Measurements from ENCODE around the gene RNF213.
"Not testable (repeated sequence)": the region's sequence is repeated elsewhere in the genome, so short reads cannot be mapped to it uniquely, and the experiment has no call there.

RNF213 gene

DNA sequence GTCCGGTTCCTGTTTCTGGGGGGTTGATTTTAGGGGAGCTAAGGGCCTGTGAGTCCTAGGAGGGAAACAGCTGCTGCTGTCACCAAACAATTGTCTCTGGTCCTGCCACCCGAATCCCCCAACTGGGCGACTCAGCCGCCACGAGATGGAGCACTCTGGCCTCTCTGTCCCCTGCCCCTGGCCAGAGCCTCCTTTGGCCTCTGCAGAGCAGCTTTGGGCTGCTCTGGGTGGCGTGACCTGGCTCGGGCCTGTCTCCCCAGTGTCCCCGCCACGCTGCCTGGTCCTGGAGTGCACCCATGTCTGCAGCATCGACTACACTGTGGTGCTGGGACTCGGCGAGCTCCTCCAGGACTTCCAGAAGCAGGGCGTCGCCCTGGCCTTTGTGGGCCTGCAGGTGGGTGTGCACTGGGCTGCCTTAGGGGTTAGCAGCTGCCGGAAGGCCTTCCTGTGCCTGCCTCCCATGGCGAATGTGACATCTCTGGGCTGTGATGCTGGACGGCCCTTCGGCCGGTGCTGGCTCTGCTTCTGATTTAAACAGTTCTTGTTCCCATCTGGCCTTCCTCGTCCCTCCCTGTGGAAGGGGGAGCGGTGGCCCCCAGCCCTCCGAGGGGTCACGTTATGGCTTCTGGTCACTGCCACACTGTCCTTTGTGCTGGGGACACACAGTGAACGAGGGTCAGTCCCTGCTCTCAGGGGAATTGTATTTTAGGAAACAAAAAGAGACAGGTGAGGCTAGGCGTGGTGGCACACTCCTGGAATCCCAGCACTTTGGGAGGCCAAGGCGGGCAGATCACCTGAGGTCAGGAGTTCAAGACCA, 11.6 kb upstream of the RNF213 start:
- DNase-seq (ENCODE audit: low read depth in 1 of 2, low spot score in 1 of 2), result no peak

DNA sequence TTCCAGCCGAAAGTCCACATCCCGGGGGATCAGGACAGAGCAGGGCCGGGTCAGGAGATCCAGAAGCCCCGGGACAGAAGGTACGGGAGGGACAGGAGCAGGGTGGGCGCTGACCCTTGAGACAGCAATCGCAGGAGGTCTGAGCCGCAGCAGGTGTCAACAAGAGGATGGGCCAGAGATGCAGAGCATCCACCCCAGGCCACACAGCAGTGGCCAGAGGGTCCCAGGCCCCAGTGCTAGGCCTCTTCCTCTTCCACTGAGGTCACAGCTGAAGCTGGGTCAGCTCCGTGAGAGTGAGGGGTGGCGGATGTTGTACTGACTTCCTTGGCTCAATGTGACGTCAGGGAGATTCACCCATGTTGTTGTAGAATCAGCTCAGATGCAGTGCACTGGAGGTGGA, 8.7 kb upstream of the RNF213 start:
- DNase-seq (ENCODE audit: low read depth in 1 of 2, low spot score in 1 of 2), result no peak

DNA sequence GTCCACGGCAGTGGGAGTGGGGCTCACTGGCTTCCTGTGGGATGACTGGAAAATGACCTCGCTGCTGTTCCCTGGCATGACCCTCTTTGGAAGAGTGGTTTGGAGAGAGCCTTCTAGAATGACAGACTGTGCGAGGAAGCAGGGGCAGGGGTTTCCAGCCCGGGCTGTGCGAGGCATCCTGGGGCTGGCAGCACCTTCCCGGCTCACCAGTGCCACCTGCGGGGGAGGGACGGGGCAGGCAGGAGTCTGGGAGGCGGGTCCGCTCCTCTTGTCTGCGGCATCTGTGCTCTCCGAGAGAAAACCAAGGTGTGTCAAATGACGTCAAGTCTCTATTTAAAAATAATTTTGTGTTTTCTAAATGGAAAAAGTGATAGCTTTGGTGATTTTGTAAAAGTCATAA, 7.8 kb upstream of the RNF213 start:
- DNase-seq (ENCODE audit: low read depth in 1 of 2, low spot score in 1 of 2), result peak; percentile 68 to 80

DNA sequence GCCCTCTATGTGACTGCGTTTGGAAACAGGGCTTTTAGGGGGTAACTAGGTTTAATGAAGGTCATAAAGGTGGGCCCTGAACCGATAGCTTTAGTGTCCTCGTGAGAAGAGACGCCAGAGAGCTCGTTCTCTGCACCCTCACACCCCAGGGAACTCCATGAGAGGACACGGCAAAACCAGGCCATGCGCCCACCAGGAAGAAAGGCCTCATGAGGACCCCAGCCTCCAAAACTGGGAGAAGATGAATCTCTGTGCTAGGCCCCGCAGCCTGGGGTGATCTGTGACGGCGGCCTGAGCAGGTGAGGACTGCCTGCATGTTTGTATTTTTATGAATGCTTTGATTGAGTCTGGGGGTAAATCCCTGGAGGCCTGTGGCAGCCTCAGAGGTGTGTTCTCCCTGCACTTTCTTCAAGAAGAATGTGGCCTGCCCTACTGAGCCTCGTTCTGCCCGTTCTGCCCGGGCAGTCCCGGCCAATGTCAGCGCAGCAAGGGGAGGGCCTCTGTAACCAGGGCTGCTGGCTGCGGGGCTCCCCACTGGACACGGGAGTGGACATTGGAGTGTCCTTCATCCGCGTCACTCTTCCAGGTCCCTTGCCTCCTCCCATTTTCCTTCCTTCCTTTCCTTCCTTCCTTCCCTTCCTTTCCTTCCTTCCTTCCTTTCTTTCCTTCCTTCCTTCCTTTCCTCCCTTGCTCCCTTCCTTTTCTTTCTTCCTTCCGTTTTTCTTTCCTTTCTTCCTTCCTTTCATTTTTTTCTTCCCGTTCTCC, 6.8 kb upstream of the RNF213 start:
- no peak for DNase-seq (ENCODE audit: low read depth in 1 of 2, low spot score in 1 of 2)

DNA sequence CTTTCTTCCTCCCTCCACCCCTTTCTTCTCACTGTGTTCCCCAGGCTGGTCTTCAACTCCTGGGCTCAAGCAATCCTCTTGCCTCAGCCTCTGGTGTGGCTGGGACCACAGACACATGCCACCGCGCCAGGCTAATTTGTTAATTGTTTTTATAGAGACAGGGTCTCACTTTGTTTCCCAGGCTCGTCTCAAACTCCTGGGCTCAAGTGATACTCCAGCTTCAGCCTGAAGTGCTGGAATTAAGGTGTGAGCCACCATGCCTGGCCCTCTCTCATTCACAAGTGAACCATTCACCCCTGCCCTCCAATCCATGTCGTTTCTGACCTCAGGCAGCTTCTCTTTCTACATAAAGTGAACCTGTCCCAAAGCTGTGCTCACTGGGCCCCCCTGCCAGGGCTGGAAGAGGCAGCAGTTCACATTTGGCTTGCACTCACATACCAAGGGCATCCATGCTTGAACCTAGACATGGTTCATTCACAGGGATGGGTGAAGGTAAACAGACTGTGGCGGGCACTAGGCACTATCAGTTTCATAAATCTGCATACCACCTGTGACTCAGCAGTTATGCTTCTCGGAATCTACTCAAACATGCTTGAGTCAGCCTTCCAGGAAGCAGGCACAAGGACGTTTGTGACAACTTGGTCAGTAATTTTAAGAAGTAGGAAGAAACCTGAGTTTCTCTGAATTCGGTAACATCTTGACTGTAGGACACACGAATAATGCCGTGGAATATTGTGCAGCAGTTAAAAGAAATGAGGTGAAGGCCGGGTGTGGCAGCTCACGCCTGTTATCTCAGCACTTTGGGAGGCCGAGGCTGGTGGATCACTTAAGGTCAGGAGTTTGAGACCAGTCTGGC, 6.0 kb upstream of the RNF213 start:
- peak in 1 of 2 donors; percentile 75 for DNase-seq (ENCODE audit: low read depth in 1 of 2, low spot score in 1 of 2)

DNA sequence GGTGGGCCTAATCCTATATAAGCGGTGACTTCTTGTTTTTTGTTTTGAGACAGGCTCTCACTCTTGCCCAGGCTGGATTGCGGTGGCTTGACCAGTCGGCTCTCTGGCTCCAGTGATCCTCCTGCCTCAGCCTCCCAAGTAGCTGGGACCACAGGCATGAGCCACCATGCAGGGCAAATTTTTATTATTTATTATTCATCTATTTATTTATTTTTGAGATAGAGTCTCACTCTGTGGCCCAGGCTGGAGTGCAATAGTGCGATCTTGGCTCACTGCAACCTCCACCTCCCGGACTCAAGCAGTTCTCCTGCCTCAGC, 4.7 kb upstream of the RNF213 start:
- DNase-seq (ENCODE audit: low read depth in 1 of 2, low spot score in 1 of 2), result no peak

DNA sequence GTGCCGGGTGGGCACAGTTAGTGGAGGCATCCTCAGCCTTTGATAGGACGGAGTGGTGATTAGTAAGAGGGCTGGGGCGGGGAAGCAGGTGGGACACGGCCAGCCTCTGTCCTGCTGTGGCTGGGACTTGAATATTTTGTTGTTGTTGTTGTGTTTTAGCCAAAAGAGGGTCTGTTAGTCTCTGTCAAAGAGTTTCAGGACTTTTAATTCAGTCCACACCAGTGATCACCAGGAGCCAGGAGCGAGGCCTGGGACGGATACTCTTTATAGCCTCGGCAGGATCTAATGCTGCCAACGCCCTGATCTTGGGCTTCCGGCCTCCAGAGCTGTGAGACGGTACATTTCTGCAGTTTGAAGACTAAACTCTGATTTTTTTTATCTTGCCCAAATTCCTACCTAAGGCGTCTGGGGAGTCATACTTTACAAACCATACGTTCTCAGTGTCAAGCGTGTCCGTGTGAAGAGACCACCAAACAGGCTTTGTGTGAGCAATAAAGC, 2.9 kb upstream of the RNF213 start:
- no peak for DNase-seq (ENCODE audit: low read depth in 1 of 2, low spot score in 1 of 2)

DNA sequence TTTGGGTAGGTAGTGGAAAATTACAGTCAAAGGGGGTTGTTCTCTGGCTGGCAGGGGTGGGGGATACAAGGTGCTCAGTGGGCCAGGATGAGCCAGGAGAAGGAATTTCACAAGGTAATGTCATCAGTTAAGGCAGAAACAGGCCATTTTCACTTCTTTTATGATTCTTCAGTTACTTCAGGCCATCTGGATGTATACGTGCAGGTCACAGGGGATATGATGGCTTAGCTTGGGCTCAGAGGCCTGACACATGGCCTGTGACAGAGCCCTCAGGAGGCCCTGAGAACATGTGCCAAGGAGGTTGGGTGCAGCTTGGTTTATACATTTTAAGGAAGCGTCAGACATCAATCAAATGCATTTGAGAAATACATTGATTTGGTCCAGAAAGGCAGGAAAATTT, 2.4 kb upstream of the RNF213 start:
- DNase-seq (ENCODE audit: low read depth in 1 of 2, low spot score in 1 of 2), result not testable (repeated sequence)

DNA sequence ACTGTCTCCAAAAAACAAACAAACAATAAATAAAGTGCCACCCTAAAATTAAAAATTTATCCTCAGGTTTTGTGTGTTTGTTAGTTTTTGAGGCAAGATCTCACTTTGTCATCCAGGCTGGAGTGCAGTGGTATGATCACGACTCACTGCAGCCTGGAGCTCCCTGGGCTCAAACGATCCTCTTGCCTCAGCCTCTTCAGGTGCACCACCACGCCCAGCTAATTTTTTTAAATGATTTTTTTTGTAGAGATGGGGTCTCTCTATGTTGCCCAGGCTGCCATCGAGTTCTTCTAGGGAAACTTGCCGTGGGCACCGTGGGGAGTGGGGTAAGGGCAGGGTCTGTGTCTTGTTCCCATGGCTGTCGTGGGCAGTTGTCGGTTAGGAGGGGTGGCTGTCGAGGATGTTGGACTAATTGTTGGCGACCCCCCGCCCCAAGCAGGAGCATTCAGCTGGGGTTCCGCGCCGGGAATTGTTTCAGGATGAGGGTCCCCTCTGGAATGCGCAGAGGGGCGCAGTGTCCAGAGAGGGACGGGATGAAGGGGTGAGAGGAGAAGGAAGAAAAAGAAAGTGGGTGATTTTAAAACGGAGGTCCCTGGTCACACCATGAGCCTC, 1.1 kb upstream of the RNF213 start:
- no peak for DNase-seq (ENCODE audit: low read depth in 1 of 2, low spot score in 1 of 2)

DNA sequence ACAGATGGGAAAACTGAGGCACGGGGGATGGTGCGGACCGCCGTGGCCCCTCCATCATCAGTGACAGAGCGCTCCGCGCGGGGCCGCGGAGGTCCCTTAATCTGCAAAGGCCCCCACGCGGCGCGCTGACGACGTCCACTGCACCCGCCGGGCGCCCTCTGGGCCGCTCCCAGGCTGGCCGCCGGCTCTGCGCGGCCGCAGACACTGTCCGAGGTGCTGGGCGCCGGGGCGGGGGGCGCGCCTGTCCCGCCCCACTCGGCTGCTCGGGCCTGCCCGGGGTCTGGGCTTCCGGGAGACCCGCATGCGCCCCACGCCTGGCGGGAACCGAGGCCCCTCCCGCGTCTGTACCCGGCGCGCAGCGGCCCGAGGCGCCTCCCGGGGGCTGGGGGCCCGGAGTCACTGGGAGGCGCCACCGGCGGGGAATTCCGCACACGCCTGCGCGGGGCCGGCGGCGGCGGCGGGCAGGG, 550 bp upstream of the RNF213 start:
- peak in 1 of 2 donors; percentile 66 for DNase-seq (ENCODE audit: low read depth in 1 of 2, low spot score in 1 of 2)

DNA sequence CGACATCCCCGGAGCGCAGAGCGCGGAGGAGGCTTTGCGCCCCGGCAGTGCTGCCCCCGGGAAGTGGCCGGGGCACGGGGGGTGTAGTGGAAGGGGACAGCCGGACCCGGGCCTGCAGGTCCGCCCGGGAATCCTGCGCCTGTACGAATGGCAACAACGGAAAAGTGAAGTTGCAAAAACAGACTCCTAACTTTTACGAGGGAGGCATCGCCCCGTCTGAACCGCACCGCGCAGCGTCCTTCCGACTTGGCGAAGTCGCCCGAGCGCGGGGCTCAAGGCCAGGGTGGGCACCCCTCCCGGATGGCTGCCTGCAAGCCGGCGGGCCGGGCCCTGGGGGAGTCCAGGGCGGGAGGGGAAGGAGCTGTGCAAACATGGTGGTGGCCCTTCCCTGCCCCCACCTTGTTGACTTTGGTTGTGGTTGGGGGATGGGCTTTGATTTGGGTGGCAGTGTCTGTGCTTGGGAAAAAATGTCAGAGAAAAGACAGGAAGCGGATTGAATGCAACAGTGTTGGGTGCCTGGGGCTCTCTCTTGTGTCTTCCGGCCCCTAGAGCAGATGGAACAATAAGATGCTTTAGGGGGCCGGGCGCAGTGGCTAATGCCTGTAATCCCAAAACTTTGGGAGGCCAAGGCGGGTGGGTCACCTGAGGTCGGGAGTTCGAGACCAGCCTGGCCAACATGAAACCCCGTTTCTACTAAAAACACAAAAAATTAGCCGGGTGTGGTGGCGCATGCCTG, 675 bp downstream of the RNF213 start:
- peak in 1 of 2 donors; percentile 39 for DNase-seq (ENCODE audit: low read depth in 1 of 2, low spot score in 1 of 2)

DNA sequence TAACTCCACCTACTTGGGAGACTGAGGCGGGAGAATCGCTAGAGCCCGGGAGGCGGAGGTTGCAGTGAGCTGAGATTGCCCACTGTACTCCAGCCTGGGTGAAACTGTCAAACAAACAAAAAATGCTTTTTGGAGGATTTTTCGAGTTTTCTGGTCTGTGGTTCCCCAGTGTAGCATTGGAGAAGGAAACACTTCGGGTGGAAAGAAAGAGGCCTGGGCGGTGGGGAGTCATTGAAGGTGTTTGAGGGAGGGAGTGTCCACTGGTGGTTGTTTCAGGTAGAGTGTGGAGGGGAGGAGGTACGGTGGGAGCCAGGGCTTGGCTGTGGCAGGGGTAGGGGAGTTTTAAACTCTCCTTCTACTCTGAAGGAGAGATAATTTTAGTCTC, 1.2 kb downstream of the RNF213 start:
- DNase-seq (ENCODE audit: low read depth in 1 of 2, low spot score in 1 of 2), result no peak

DNA sequence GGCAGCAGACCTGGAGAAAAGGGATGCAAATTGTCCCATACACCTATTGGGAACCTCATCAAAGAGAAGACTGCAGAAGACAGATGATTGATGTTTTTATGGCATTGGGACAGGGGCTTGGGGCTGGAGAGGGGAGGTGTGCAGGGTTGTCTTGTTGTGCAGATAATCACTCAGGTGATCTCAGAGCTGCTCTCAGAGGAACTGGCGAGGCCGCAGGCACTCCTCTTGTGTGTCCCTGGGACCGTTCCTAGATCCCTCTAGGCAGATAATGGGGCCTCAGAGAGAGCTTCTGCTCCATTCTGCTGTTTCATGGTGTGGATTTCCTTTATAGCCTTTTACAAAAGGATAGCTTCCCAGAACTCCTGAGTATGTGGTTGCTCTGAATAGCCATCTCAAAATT, 1.6 kb downstream of the RNF213 start:
- no peak for DNase-seq (ENCODE audit: low read depth in 1 of 2, low spot score in 1 of 2)

DNA sequence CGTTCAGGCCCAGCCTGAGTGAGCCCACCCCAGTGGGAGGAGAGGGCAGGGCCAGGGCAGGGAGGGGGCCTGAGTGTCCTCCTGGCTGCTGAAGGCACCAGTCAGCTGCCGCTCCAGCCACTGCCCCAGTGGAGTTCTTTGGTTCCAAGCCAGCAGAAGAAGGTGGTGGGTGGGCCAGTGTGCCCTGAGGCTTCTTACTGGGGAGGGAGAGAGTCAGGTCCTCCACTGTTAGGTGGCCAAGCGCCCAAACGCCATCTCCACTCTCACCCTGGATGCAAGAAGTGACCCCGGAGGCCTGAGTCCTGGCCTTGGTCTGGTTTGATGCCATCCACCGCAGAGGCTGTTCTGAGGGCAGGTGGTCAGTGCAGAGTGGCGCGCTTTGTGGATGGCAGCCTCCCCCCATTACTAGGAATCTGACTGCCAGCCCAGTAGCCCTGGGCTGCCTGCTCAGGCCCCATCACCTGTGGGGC, 2.2 kb downstream of the RNF213 start:
- DNase-seq (ENCODE audit: low read depth in 1 of 2, low spot score in 1 of 2), result no peak

DNA sequence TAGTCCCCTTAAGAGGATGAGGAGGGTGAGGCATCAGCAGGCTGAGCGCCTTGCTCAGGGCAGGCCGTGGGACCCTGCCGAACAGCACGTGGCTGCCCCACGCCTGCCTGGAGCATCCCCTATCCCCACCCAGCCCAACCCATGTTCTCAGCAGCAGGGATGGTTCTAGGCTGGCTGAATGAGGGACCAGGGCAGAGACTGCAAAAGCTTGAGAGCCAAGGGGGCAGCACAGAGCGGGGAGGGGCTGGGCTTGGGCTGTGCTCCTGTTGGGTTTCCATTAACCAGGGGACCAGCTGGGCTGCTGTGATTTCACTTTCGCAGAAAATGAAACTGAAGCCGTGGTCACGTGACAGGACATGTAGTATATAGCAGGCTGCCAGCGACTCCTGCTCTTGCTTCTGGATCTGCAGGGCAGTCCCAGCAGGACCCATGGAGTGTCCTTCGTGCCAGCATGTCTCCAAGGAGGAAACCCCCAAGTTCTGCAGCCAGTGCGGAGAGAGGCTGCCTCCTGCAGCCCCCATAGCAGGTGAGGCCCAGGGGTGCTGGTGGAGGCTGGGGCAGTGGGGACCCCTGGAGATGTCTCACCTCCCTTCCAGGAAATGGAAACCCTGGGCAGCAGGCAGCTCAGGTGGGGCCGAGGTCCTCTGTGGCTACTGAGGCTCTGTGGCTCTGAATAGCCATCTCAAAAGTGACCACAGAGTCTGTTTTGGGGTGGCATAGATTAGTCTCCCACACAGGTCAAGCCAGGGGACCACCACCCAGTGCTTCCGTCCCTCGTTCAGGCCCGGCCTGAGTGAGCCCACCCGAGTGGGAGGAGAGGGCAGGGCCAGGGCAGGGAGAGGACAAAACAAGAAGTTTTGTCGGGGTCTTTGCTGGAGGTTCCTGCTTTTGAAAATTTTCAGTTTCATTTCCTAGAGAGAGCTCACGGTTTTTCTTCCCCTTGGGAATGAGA, 2.9 kb downstream of the RNF213 start:
- peak; percentile 71 to 89 for DNase-seq (ENCODE audit: low read depth in 1 of 2, low spot score in 1 of 2)

DNA sequence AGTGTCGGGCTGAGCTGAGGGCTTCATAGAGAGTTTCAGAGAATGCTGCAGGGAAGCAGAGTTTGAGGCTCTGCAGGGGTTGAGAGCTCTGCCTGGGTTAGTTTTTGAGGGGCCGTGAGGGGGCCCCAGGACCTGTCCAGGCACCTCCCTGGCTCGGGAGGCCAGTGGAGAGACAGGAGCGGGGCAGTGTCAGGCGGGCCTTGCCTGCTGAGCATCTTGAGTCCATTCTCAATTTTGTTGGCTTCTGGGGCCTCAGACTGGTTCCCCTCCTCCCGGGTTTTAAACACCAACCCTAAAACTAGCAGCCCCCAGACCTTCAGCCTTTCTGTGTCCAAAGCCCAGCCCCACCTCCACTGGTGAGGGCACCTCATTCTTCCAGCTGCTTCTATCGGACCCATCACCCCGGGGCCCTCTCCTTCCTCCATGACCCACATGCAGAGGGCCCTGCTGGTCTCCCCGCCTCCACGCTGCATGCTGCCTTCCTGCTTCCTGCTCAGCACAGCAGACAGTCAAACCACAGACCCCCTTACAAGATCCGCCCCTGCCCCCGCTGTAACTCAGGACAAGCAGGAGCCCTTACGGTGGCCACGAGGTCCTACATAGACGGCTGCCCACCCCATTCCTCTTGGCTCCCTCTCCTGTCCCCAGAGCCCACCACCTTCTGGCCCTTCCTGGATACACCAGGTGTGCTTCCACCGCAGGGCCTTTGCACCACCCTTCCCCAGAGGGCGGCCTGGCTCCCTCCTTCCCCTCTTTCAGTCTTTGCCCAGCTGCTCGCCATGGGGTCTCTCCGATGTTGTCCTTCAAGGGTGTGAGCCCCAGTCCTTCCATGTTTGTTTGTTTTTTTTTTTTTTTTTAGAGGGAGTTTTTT, 3.8 kb downstream of the RNF213 start:
- peak in 1 of 2 donors; percentile 34 for DNase-seq (ENCODE audit: low read depth in 1 of 2, low spot score in 1 of 2)

DNA sequence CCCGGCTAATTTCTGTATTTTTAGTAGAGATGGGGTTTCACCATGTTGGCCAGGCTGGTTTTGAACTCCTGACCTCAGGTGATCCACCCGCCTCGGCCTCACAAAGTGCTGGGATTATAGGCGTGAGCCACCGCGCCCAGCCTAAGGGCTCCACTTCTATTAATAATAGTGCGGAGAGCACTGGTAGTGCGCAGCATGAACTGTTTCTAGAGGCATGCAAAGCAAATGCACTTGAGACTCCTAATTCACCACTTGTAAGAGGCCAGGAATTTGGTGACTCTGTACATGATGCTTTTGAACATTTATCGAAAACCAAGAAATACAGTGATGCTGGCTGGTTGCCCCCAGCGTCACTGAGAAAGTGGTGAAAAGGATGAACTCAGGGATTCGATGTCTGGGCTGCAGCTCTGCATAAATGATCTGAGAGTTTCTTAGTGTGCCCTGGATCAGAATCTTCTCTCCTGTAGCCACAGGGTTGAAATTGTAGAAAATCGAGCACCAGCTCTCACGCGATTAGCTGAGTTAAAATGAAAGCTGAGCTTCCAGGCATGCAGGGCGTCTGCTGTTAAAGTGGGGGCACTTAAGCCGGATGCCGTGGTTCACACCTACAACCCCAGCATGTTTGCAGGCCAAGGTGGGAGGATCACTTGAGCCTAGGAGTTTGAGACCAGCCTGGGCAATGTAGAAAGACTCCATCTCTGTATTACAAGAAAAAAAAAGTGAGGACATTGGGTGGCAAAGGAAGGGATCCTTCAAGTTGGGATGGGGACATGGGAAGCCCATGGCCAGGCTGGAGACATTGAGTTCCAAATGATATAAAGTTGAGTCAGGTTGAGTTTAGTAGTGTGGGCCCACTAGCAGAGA, 4.8 kb downstream of the RNF213 start:
- peak in 1 of 2 donors; percentile 70 for DNase-seq (ENCODE audit: low read depth in 1 of 2, low spot score in 1 of 2)
